Natural killer cell (primary cell): ENCODE results near the gene SRSF2. TPM values are rescaled to one million over a fixed set of nuclear protein-coding genes. Genes with fewer than 3 reads are reported as not detected.
"Not testable (repeated sequence)": the region's sequence is repeated elsewhere in the genome, so short reads cannot be mapped to it uniquely, and the experiment has no call there.

Source experiments
- ATAC-seq, 3 donors: fragments of 150-1000 bp in 2 of 3; fragments of 200-7000 bp in 1 of 3; cut with Tn5 transposase; 1 replicate in 1 of 3; 2 replicates in 2 of 3; pipeline ENCODE4 v1.10.0; 2021; ENCODE audit warnings: mild to moderate bottlenecking in 2 of 3, moderate library complexity in 2 of 3
- DNase-seq, 2 donors: peaks; one replicate each; pipeline versions ENCODE4 v3.0.0 to v3.0.0-alpha.2; 2013 to 2021; ENCODE audit warnings: mixed read lengths in 1 of 2
- H3K27ac ChIP-seq: one replicate; pipeline ENCODE4 v1.5.1; 2013; ENCODE audit warnings: mild to moderate bottlenecking, low read length
- H3K27me3 ChIP-seq: one replicate; pipeline ENCODE4 v1.6.1; 2013; ENCODE audit warnings: low read length; ENCODE audit not compliant: control insufficient read depth, insufficient read depth
- H3K36me3 ChIP-seq: one replicate; pipeline ENCODE4 v1.6.1; 2013; ENCODE audit warnings: low read length; ENCODE audit not compliant: control insufficient read depth, insufficient read depth
- H3K4me1 ChIP-seq: one replicate; pipeline ENCODE4 v1.6.1; 2013; ENCODE audit warnings: low read length; ENCODE audit not compliant: control insufficient read depth, insufficient read depth
- H3K4me3 ChIP-seq: one replicate; pipeline ENCODE4 v1.5.1; 2013; ENCODE audit warnings: low read length
- H3K9me3 ChIP-seq: one replicate; pipeline ENCODE4 v1.6.1; 2013; ENCODE audit warnings: low read length; ENCODE audit not compliant: control insufficient read depth, insufficient read depth
- H3K27ac Mint-ChIP-seq, 2 donors: one replicate each; pipeline ENCODE4 v1.8.0; 2022; ENCODE audit warnings: mild to moderate bottlenecking in 2 of 2, mixed read lengths in 2 of 2, moderate library complexity in 1 of 2
- H3K27me3 Mint-ChIP-seq, 2 donors: one replicate each; pipeline ENCODE4 v1.8.0; 2022; ENCODE audit warnings: low read depth in 2 of 2, mixed read lengths in 2 of 2
- H3K36me3 Mint-ChIP-seq: one replicate; pipeline ENCODE4 v1.8.0; 2022; ENCODE audit warnings: mixed read lengths
- H3K4me1 Mint-ChIP-seq, 2 donors: one replicate each; pipeline ENCODE4 v1.8.0; 2022; ENCODE audit warnings: mixed read lengths in 2 of 2
- H3K4me3 Mint-ChIP-seq: one replicate; pipeline ENCODE4 v1.8.0; 2022; ENCODE audit warnings: mild to moderate bottlenecking, moderate library complexity, mixed read lengths
- H3K9me3 Mint-ChIP-seq, 2 donors: one replicate each; pipeline ENCODE4 v1.8.0; 2022; ENCODE audit warnings: mixed read lengths in 2 of 2
- CTCF ChIP-seq: fragments of 200-600 bp; IDR thresholded peaks from one replicate; pipeline ENCODE4 v1.8.0; 2022; ENCODE audit warnings: antibody characterized with exemption
- WGBS: methylation state at CpG from one replicate; pipeline ENCODE4 v1.1.7; 2013; ENCODE audit warnings: missing lambda C conversion rate; ENCODE audit not compliant: insufficient coverage; 5-methylcytosine and 5-hydroxymethylcytosine counted together
- intact Hi-C: fragments of 100-400 bp; cut with micrococcal nuclease; formaldehyde crosslinking; loops from one replicate; pipeline ENCODE4 v1.14.2; 2022
- total RNA-seq, 4 donors: library from RNA; stranded (reverse); fragments of 120-200 nt in 1 of 4; gene quantifications; one replicate each; pipeline versions ENCODE4 v1.2.3 to v1.2.4, GENCODE V29; 2013 to 2022

Gene SRSF2
- total RNA-seq, 3 donors from 2014 or later (not counting 1 experiment from before 2014, with no cell fraction given) = 402 to 548 (median 503) TPM

DNA sequence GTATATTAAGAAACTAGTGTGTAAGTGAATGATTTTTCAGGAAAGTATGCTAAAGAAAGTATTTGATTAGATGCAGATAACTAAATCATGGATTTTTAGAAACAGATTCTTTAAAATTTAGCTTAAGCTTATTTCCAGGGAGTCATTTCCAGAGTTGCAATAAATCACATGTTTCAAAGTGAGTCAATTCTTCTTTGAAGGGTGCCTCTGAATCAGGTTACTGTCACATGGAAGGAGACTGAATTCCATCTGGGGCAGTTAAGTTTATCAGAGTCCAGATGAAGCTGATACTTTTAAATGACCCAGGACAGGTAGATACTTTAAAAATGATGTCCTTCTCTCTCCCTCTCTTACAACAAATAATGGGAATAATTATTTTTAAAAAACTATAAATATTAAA lies 5.8 kb upstream of the SRSF2 start:
- H3K27ac Mint-ChIP-seq = no peak overlapping the region
- no peak for TF ChIP-seq CTCF
- Histone ChIP-seq H3K4me1 (peaks cover 11% of the 10 kb centered on the region), H3K9me3 (no peaks in the 10 kb centered on the region), H3K27me3 (no peaks in the 10 kb centered on the region), H3K27ac (no peak overlapping the region), H3K4me3 (no peak overlapping the region), H3K36me3 (peaks cover 34% of the 10 kb centered on the region)
- ATAC-seq = no peak
- H3K4me1 Mint-ChIP-seq = peaks cover 13 to 19% of the 10 kb centered on the region in 2 donors
- H3K4me3 Mint-ChIP-seq = no peak overlapping the region
- no peaks in the 10 kb centered on the region for H3K9me3 Mint-ChIP-seq
- intact Hi-C loops = no loop called here
- H3K27me3 Mint-ChIP-seq = no peaks in the 10 kb centered on the region
- peaks cover 5% of the 10 kb centered on the region for H3K36me3 Mint-ChIP-seq
- DNase-seq = no peak

DNA sequence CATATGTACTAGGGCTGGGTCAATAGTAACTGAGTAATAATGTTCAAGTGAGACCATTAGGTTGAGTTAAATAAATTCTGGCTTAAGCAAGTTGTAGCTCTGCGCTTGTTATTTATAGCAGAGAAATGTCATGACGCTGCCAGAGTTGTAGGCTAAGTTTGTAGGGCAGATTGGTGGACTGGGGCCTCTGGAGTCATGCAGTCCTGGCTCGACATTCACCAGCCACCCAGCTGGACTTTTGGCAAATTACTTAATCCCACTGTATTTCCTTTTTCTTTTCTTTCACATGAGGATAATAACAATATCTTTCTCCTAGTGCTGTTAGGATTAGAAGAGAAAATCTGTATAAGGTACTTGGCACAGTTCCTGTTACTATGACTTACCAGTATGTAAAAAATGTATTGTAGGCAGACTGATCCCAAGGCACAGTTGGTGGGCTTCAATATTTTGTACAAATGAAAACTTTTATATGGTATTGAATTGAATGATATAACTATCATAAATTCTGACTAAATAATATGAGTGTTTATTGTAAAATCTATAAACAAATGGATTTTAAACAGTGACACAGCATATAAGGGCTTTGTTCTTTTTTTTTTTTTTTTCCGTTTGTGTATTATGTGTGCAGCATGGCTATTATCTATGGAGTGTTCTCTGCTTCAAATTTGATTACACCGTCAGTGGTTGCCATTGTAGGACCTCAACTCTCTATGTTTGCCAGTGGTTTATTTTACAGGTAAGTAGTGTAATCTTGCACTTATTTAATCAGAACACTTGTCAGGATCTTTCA lies 3.4 kb upstream of the SRSF2 start:
- H3K4me1 Mint-ChIP-seq = peaks cover 27% of the 10 kb centered on the region in 2 donors
- 95% methylated on average over 2 of the region's 5 CpGs for WGBS
- H3K36me3 Mint-ChIP-seq = peaks cover 10% of the 10 kb centered on the region

DNA sequence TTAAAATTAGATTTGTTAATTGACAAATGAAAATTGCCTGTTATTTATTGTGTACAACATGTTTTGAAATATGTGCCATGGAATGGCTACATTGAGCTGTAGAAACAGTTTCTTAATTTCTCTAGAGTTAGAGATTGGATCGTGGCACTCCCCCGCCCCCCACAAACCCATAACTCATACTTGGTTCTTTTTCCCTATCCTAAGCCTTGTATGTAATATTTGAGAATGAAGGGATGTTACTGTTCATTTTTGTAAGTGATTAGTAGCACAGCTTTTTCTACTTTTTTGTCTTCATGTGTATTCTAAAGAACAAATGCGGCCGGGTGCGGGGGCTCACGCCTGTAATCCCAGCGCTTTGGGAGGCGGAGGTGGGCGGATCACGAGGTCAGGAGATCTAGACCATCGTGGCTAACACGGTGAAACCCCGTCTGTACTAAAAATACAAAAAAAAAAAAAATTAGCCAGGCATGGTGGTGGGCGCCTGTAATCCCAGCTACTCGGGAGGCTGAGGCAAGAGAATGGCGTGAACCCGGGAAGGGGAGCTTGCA lies 2.5 kb upstream of the SRSF2 start:
- not testable (repeated sequence) for H3K9me3 ChIP-seq, H3K27ac ChIP-seq, H3K27me3 ChIP-seq, H3K4me3 ChIP-seq, ATAC-seq, H3K4me3 Mint-ChIP-seq, DNase-seq, H3K27me3 Mint-ChIP-seq, H3K9me3 Mint-ChIP-seq
- peaks cover 36% of the 10 kb centered on the region in 2 donors for H3K4me1 Mint-ChIP-seq
- 86% methylated on average over 15 of the region's 17 CpGs for WGBS
- H3K36me3 Mint-ChIP-seq = peaks cover 18% of the 10 kb centered on the region
- H3K4me1 ChIP-seq = peaks cover 19% of the 10 kb centered on the region
- peaks cover 34% of the 10 kb centered on the region for H3K36me3 ChIP-seq
- intact Hi-C loops = loop anchor here (10.0 kb wide), 1 partner anchor 475 kb away; the partner anchor contains the start of gene UBALD2
- H3K27ac Mint-ChIP-seq = peak overlapping the region in 1 of 2 donors; percentile 99

More for the DNA sequence above, 3.4 kb upstream of the SRSF2 start:
- Histone ChIP-seq H3K27ac (no peak overlapping the region), H3K27me3 (no peaks in the 10 kb centered on the region), H3K4me1 (peaks cover 18% of the 10 kb centered on the region), H3K36me3 (peaks cover 32% of the 10 kb centered on the region), H3K4me3 (no peak overlapping the region), H3K9me3 (no peaks in the 10 kb centered on the region)
- Mint-ChIP-seq H3K9me3 (no peaks in the 10 kb centered on the region), H3K27me3 (no peaks in the 10 kb centered on the region), H3K4me3 (no peak overlapping the region), H3K27ac (no peak overlapping the region)
- TF ChIP-seq CTCF = no peak
- no peak for DNase-seq
- ATAC-seq = no peak
- intact Hi-C loops = no loop called here

- H3K4me1 Mint-ChIP-seq = peaks cover 47 to 48% of the 10 kb centered on the region in 2 donors
- peak overlapping the region; percentile 99 for H3K27ac Mint-ChIP-seq
- H3K36me3 ChIP-seq = peaks cover 37% of the 10 kb centered on the region
Measured at GRCh38 chr17:76738468-76738850, 1.3 kb upstream of the SRSF2 start.

More at GRCh38 chr17:76738468-76738850, 1.3 kb upstream of the SRSF2 start:
- no peak for TF ChIP-seq CTCF
- Histone ChIP-seq H3K4me3 (peak overlapping the region; percentile 81), H3K27me3 (no peaks in the 10 kb centered on the region), H3K9me3 (no peaks in the 10 kb centered on the region), H3K27ac (peak overlapping the region; percentile 98), H3K4me1 (peaks cover 23% of the 10 kb centered on the region)
- Mint-ChIP-seq H3K27me3 (no peaks in the 10 kb centered on the region), H3K36me3 (peaks cover 30% of the 10 kb centered on the region), H3K9me3 (no peaks in the 10 kb centered on the region), H3K4me3 (peak overlapping the region; percentile 96)
- 11% methylated on average over 3 of the region's 7 CpGs for WGBS
- ATAC-seq = no peak
- peak in 1 of 2 donors; percentile 37 for DNase-seq
- intact Hi-C loops = loop anchor here (10.0 kb wide), 1 partner anchor 474 kb away; the partner anchor contains the start of gene UBALD2
